ENCODE results near the gene SLC24A5.

SLC24A5 gene

GRCh38 chr15:48132874-48133273 is 12.1 kb downstream of the SLC24A5 start:
- Mint-ChIP-seq H3K4me3 (no peak overlapping the region), H3K36me3 (ENCODE audit: low read depth) (no peaks in the 10 kb centered on the region), H3K27me3 (ENCODE audit: low read depth) (peaks cover 4% of the 10 kb centered on the region), H3K27ac (no peak overlapping the region), H3K4me1 (ENCODE audit: low read depth) (no peaks in the 10 kb centered on the region), H3K9me3 (no peaks in the 10 kb centered on the region)
- no peak for DNase-seq (ENCODE audit: low spot score)

GRCh38 chr15:48143856-48144255 is 23.1 kb downstream of the SLC24A5 start:
- H3K4me1 Mint-ChIP-seq (ENCODE audit: low read depth) = peaks cover 20% of the 10 kb centered on the region
- no peaks in the 10 kb centered on the region for H3K9me3 Mint-ChIP-seq
- H3K27ac Mint-ChIP-seq = no peak overlapping the region
- no peak overlapping the region for H3K4me3 Mint-ChIP-seq
- DNase-seq (ENCODE audit: low spot score) = no peak
- no peaks in the 10 kb centered on the region for H3K27me3 Mint-ChIP-seq (ENCODE audit: low read depth)
- peaks cover 16% of the 10 kb centered on the region for H3K36me3 Mint-ChIP-seq (ENCODE audit: low read depth)

GRCh38 chr15:48144889-48145288 is 24.1 kb downstream of the SLC24A5 start:
- H3K27me3 Mint-ChIP-seq (ENCODE audit: low read depth) = no peaks in the 10 kb centered on the region
- peaks cover 20% of the 10 kb centered on the region for H3K4me1 Mint-ChIP-seq (ENCODE audit: low read depth)
- no peaks in the 10 kb centered on the region for H3K9me3 Mint-ChIP-seq
- H3K36me3 Mint-ChIP-seq (ENCODE audit: low read depth) = peaks cover 21% of the 10 kb centered on the region
- H3K4me3 Mint-ChIP-seq = no peak overlapping the region
- DNase-seq (ENCODE audit: low spot score) = no peak
- peak overlapping the region; percentile 0 for H3K27ac Mint-ChIP-seq

GRCh38 chr15:48145923-48146322 is 25.1 kb downstream of the SLC24A5 start:
- peaks cover 20% of the 10 kb centered on the region for H3K4me1 Mint-ChIP-seq (ENCODE audit: low read depth)
- H3K9me3 Mint-ChIP-seq = no peaks in the 10 kb centered on the region
- H3K27ac Mint-ChIP-seq = no peak overlapping the region
- DNase-seq (ENCODE audit: low spot score) = no peak
- no peak overlapping the region for H3K4me3 Mint-ChIP-seq
- no peaks in the 10 kb centered on the region for H3K27me3 Mint-ChIP-seq (ENCODE audit: low read depth)
- peaks cover 23% of the 10 kb centered on the region for H3K36me3 Mint-ChIP-seq (ENCODE audit: low read depth)

GRCh38 chr15:48147358-48147757 is 26.6 kb downstream of the SLC24A5 start:
- H3K27me3 Mint-ChIP-seq (ENCODE audit: low read depth) = no peaks in the 10 kb centered on the region
- peaks cover 30% of the 10 kb centered on the region for H3K36me3 Mint-ChIP-seq (ENCODE audit: low read depth)
- H3K4me3 Mint-ChIP-seq = no peak overlapping the region
- no peaks in the 10 kb centered on the region for H3K9me3 Mint-ChIP-seq
- peaks cover 20% of the 10 kb centered on the region for H3K4me1 Mint-ChIP-seq (ENCODE audit: low read depth)
- no peak for DNase-seq (ENCODE audit: low spot score)
- H3K27ac Mint-ChIP-seq = no peak overlapping the region

GRCh38 chr15:48149858-48150257 is 29.1 kb downstream of the SLC24A5 start:
- Mint-ChIP-seq H3K27me3 (ENCODE audit: low read depth) (no peaks in the 10 kb centered on the region), H3K9me3 (no peaks in the 10 kb centered on the region), H3K36me3 (ENCODE audit: low read depth) (peaks cover 30% of the 10 kb centered on the region), H3K27ac (no peak overlapping the region), H3K4me1 (ENCODE audit: low read depth) (peaks cover 11% of the 10 kb centered on the region), H3K4me3 (no peak overlapping the region)
- DNase-seq (ENCODE audit: low spot score) = no peak

- Mint-ChIP-seq H3K36me3 (ENCODE audit: low read depth) (peaks cover 35% of the 10 kb centered on the region), H3K9me3 (no peaks in the 10 kb centered on the region), H3K27me3 (ENCODE audit: low read depth) (no peaks in the 10 kb centered on the region), H3K27ac (no peak overlapping the region), H3K4me1 (ENCODE audit: low read depth) (no peaks in the 10 kb centered on the region), H3K4me3 (no peak overlapping the region)
- DNase-seq (ENCODE audit: low spot score) = no peak
These were observed 32.7 kb downstream of the SLC24A5 start for GRCh38 chr15:48153526-48153925.

- peaks cover 6% of the 10 kb centered on the region for H3K4me1 Mint-ChIP-seq (ENCODE audit: low read depth)
These were observed 47.8 kb downstream of the SLC24A5 start for GRCh38 chr15:48168616-48169015.

GRCh38 chr15:48170981-48171380 is 50.2 kb downstream of the SLC24A5 start:
- DNase-seq (ENCODE audit: low spot score) = no peak
- Mint-ChIP-seq H3K27ac (no peak overlapping the region), H3K4me3 (no peak overlapping the region), H3K9me3 (peaks cover 15% of the 10 kb centered on the region), H3K36me3 (ENCODE audit: low read depth) (peaks cover 41% of the 10 kb centered on the region), H3K27me3 (ENCODE audit: low read depth) (no peaks in the 10 kb centered on the region), H3K4me1 (ENCODE audit: low read depth) (peaks cover 14% of the 10 kb centered on the region)

More at GRCh38 chr15:48168616-48169015, 47.8 kb downstream of the SLC24A5 start:
- DNase-seq (ENCODE audit: low spot score) = no peak
- Mint-ChIP-seq H3K9me3 (peaks cover 7% of the 10 kb centered on the region), H3K4me3 (no peak overlapping the region), H3K27ac (no peak overlapping the region), H3K36me3 (ENCODE audit: low read depth) (peaks cover 42% of the 10 kb centered on the region), H3K27me3 (ENCODE audit: low read depth) (no peaks in the 10 kb centered on the region)

GRCh38 chr15:48175126-48175525 is 54.3 kb downstream of the SLC24A5 start:
- no peak overlapping the region for H3K27ac Mint-ChIP-seq
- no peak overlapping the region for H3K4me3 Mint-ChIP-seq
- H3K36me3 Mint-ChIP-seq (ENCODE audit: low read depth) = peaks cover 25% of the 10 kb centered on the region
- H3K9me3 Mint-ChIP-seq = peaks cover 15% of the 10 kb centered on the region
- peaks cover 20% of the 10 kb centered on the region for H3K4me1 Mint-ChIP-seq (ENCODE audit: low read depth)
- no peaks in the 10 kb centered on the region for H3K27me3 Mint-ChIP-seq (ENCODE audit: low read depth)
- no peak for DNase-seq (ENCODE audit: low spot score)

GRCh38 chr15:48176112-48176511 is 55.3 kb downstream of the SLC24A5 start:
- peaks cover 25% of the 10 kb centered on the region for H3K36me3 Mint-ChIP-seq (ENCODE audit: low read depth)
- H3K27me3 Mint-ChIP-seq (ENCODE audit: low read depth) = peaks cover 4% of the 10 kb centered on the region
- H3K9me3 Mint-ChIP-seq = peaks cover 15% of the 10 kb centered on the region
- peaks cover 20% of the 10 kb centered on the region for H3K4me1 Mint-ChIP-seq (ENCODE audit: low read depth)
- no peak overlapping the region for H3K27ac Mint-ChIP-seq
- no peak for DNase-seq (ENCODE audit: low spot score)
- H3K4me3 Mint-ChIP-seq = peak overlapping the region; percentile 15

GRCh38 chr15:48176957-48177356 is 56.2 kb downstream of the SLC24A5 start:
- H3K36me3 Mint-ChIP-seq (ENCODE audit: low read depth) = peaks cover 21% of the 10 kb centered on the region
- H3K27ac Mint-ChIP-seq = peak overlapping the region; percentile 63
- peaks cover 7% of the 10 kb centered on the region for H3K27me3 Mint-ChIP-seq (ENCODE audit: low read depth)
- H3K4me1 Mint-ChIP-seq (ENCODE audit: low read depth) = peaks cover 20% of the 10 kb centered on the region
- peak overlapping the region; percentile 90 for H3K4me3 Mint-ChIP-seq
- peaks cover 15% of the 10 kb centered on the region for H3K9me3 Mint-ChIP-seq
- DNase-seq (ENCODE audit: low spot score) = no peak

- Mint-ChIP-seq H3K4me3 (peak overlapping the region; percentile 90), H3K27ac (peak overlapping the region; percentile 91), H3K27me3 (ENCODE audit: low read depth) (peaks cover 10% of the 10 kb centered on the region), H3K4me1 (ENCODE audit: low read depth) (peaks cover 20% of the 10 kb centered on the region), H3K36me3 (ENCODE audit: low read depth) (peaks cover 19% of the 10 kb centered on the region), H3K9me3 (peaks cover 15% of the 10 kb centered on the region)
- no peak for DNase-seq (ENCODE audit: low spot score)
These were observed 56.6 kb downstream of the SLC24A5 start for GRCh38 chr15:48177383-48177765.

GRCh38 chr15:48177766-48178647 is 57.2 kb downstream of the SLC24A5 start, which contains the start of gene MYEF2:
TSS of gene MYEF2 (minus strand) at chr15:48178295. CDS start at chr15:48178237, 58 bp downstream.
- Mint-ChIP-seq H3K27ac (peak within 1 kb of the TSS; percentile 91), H3K36me3 (ENCODE audit: low read depth) (peaks cover 14% of the 10 kb centered on the region), H3K9me3 (peaks cover 15% of the 10 kb centered on the region), H3K27me3 (ENCODE audit: low read depth) (peaks cover 14% of the 10 kb centered on the region), H3K4me1 (ENCODE audit: low read depth) (peaks cover 17% of the 10 kb centered on the region), H3K4me3 (peak within 1 kb of the TSS; percentile 90)
- DNase-seq (ENCODE audit: low spot score) = peak; percentile 71

- Mint-ChIP-seq H3K9me3 (peaks cover 9% of the 10 kb centered on the region), H3K27me3 (ENCODE audit: low read depth) (peaks cover 15% of the 10 kb centered on the region), H3K27ac (no peak overlapping the region), H3K36me3 (ENCODE audit: low read depth) (peaks cover 9% of the 10 kb centered on the region), H3K4me1 (ENCODE audit: low read depth) (peaks cover 17% of the 10 kb centered on the region), H3K4me3 (peak overlapping the region; percentile 43)
- no peak for DNase-seq (ENCODE audit: low spot score)
These were observed 57.8 kb downstream of the SLC24A5 start for GRCh38 chr15:48178648-48178931.

All from T-helper 2 cell treated with Interferon-gamma antibody and Interleukin-4, amounts not matched to agents 5 μg/mL and 100 μg/mL, for 36 hours (primary cell).